Stimulated activated naive CD8-positive, alpha-beta T cell treated with anti-CD3 and anti-CD28 coated beads, Interleukin-15, Interleukin-2, amounts not matched to agents 100 U/mL and 50 U/mL, for 24 hours (primary cell): ENCODE results near the gene MAGI1.
A peak's percentile ranks its signal among the peaks of the same experiment; 100 is the strongest.
"Not testable (repeated sequence)": the region's sequence is repeated elsewhere in the genome, so short reads cannot be mapped to it uniquely, and the experiment has no call there.

Experiments
- ATAC-seq: fragments of 150-1000 bp; cut with Tn5 transposase; one replicate; pipeline ENCODE4 v1.10.0; 2021
- DNase-seq: peaks from one replicate; pipeline ENCODE4 v3.0.0; 2021

Gene MAGI1

GRCh38 chr3:65902304-65902793 is 136.4 kb downstream of the MAGI1 start:
- peak; percentile 19 for ATAC-seq
- no peak for DNase-seq

DNA sequence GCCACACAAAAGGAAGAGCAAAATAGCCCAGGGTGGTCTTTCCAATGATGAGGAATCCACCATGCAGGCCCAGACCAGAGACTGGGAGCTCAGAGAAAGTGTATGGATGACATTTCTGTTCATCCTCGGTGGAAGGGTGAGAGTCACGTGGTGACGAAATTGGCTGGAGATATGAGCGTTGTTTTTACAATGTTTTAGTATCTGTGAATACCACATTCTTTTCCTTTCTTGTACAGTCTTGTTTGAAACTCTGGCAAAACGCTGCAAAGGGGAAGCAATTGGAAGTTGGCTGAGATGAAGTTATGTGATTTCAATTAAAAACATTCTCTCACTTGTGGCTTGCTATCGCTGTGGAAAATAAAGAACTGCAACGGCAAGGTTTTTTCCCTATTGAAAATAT is 137.5 kb downstream of the MAGI1 start:
- ATAC-seq: no peak

DNA sequence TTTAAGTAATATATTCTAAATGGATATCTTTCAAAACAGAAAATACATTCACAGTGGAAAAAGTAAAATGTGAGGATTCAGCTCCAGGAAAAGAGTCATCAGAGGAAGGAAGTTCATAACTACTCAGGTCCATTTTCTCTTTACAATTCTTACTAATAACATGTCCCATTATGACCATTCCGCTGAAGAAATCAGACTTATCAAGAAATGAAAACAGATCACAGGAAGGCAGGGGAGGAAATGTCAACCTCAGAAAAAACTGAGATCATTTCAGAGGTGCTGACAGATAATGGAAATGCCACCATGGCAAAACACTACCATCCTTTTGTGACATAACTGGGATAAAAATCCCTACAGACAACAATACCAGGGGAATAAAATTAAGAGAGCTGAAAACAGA is 139.5 kb downstream of the MAGI1 start:
- no peak for DNase-seq

More for the DNA sequence above, 137.5 kb downstream of the MAGI1 start:
- DNase-seq: no peak

DNA sequence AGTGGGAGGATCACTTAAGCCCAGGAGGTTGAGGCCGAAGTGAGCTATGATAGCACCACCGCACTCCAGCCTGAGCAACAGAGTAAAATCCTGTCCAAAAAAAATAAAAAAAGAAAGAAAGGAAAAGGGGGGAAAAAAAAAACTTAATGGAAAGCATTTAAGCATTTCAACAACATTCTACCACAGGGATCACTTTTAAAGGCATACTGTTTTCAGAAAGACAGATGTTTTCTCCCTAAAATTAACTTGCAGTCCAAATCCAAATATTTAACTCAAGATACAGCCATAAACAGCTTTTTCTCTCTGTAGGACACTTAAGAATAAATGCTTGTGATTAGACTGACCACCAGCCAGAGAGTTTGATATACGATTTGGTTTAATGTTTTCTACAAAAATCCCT is 141.0 kb downstream of the MAGI1 start:
- no peak for ATAC-seq
- DNase-seq: no peak

More for the DNA sequence above, 139.5 kb downstream of the MAGI1 start:
- ATAC-seq: no peak

- no peak for DNase-seq
- ATAC-seq: no peak
These were observed 142.4 kb downstream of the MAGI1 start for GRCh38 chr3:65896321-65896720.

- DNase-seq (no peak), ATAC-seq (no peak)
These were observed 143.9 kb downstream of the MAGI1 start for GRCh38 chr3:65894679-65895453.

GRCh38 chr3:65894126-65894525 is 144.6 kb downstream of the MAGI1 start:
- ATAC-seq (no peak), DNase-seq (no peak)

DNA sequence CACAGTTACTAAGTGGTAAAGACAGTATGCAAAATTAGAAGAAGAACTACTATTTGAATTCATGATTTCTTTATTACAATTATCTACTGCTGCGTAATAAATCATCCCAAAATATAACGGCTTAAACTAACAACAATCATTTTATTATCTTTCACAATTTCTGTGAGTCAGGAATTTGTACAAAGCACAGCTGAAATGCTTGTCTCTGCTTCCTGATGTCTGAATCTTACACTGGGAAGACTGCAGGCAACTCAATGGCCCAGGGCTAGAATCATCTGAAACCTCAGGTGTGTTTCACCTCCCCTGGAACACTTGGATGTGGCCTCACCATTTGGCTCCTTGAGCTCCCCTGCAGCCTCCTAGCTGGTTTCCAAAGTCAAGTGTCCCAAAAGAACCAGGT is 145.1 kb downstream of the MAGI1 start:
- ATAC-seq (no peak), DNase-seq (no peak)

DNA sequence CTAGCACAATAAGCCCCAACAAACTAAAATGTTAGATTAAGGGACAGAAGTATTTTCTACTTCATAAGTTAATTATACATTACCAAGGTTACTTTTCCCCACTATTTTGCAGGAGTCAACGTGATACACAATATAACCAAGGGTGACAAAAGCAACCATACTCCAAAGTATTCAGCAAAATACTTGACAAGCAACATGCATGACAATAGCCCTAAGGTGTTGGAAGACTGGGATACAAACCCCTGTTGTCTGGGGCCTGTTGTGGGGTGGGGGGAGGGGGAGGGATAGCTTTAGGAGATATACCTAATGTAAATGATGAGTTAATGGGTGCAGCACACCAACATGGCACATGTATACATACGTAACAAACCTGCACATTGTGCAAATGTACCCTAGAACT is 147.2 kb downstream of the MAGI1 start:
- ATAC-seq, DNase-seq: not testable (repeated sequence)

DNA sequence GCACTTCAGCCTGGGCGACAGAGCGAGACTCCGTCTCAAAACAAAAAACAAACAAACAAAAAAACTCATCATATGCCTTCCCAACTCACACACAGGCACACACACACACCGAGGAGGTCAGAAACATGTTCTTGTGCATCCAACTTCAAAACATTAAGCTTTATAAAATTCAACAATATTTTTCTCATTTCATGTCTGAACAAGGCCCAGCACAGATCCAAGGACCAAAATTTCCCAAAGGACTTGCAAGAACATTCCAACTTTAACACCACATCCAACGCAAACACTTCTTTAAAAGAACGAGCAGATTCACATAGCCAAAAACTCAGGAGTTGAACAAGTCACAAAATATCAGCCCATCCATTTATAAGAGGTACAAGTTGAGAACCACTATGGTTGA is 148.4 kb downstream of the MAGI1 start:
- DNase-seq (no peak), ATAC-seq (no peak)

GRCh38 chr3:65889707-65890099 is 149.0 kb downstream of the MAGI1 start:
- no peak for DNase-seq
- ATAC-seq: no peak

DNA sequence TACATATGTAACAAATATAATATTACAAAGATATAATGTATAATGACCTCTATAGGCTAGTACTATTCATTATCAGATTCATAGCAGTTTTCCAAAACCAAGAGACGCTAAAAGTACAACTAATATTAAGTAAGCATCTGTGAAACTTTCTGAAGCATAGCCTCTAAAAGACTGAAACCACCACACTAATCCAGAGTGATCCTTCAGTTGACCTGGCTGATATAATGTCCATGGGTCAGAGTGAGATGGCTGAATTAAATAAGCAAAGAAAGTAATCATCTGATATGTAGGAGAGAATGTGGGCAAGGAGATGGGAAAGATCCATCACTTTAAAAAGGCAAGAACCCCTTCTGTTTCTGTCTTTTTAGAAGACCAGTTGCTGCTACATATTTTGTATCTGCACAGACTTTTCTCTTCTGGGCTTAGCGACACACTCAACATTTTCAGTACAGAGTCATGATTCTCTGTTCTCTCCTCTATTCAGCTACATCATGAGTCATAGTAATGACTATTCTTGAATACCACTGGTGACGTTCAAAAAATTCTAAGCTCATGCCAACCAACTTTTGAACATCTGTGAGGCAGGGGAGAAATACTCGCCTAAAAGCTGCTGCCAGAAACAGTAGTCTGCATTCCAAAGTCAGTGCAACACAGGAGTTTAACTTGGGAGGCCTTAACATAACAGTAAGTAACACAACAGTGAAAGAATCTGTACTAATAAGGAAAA is 149.6 kb downstream of the MAGI1 start:
- no peak for DNase-seq
- ATAC-seq: no peak

- ATAC-seq: no peak
- no peak for DNase-seq
These were observed 150.5 kb downstream of the MAGI1 start for GRCh38 chr3:65888196-65888595.

GRCh38 chr3:65886391-65886790 is 152.3 kb downstream of the MAGI1 start:
- DNase-seq: no peak
- ATAC-seq: no peak

DNA sequence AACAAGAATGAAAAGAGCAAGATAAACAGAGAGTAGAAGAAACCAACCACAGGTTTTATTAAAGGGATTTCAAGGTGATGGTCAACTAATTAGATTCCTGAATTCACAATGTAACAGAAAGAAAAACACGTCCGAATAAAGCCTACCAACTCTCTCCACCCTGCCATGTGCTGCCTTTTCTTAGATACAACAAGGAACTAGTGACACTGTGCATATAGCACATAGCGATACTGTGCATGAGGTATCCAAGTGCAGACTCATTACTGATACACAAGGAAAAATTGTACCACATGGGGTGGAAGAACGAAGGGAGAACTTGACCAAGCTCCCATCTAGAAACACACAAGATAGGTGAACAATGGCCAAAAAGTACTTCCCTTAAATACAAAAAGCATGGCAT is 154.6 kb downstream of the MAGI1 start:
- ATAC-seq: no peak
- no peak for DNase-seq

GRCh38 chr3:65883613-65884012 is 155.1 kb downstream of the MAGI1 start:
- no peak for DNase-seq
- no peak for ATAC-seq

DNA sequence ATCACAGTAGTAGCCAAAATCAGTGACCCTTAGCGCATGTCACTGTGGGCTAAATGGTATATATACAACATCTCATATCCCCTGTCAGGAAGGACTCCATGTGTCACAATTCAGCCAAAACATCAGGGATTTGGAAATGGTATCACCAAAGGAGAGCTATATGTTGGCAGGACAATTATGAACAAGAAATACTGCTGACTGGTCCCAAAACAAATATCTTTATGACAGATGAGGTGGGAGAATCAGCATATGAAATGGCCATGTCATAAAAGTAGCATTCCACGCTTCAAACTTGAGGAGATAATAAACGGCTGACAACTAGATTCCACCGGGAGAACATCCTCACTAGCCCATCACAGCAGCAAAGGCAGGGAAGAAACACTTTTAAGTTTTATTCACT is 158.4 kb downstream of the MAGI1 start:
- DNase-seq (no peak), ATAC-seq (no peak)

DNA sequence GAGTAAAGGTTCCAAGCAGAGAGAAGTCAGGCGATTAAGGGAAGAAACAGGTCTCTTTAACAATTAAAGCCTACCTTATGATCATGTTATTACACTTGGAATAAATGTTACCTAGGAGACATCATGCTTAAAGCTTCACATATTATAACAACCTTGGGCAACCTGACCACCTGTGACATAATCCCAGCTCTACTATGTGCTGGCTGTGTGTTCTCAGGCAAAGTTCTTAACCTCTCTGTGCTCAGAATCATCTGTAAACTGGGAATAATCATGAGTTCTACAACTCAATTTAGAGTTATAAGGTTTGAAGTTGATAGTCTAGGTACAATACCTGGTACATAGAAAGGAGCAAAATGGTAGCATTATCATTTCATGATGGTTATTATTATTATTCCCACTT is 159.3 kb downstream of the MAGI1 start:
- ATAC-seq (no peak), DNase-seq (no peak)

GRCh38 chr3:65878831-65879230 is 159.9 kb downstream of the MAGI1 start:
- ATAC-seq (no peak), DNase-seq (no peak)

DNA sequence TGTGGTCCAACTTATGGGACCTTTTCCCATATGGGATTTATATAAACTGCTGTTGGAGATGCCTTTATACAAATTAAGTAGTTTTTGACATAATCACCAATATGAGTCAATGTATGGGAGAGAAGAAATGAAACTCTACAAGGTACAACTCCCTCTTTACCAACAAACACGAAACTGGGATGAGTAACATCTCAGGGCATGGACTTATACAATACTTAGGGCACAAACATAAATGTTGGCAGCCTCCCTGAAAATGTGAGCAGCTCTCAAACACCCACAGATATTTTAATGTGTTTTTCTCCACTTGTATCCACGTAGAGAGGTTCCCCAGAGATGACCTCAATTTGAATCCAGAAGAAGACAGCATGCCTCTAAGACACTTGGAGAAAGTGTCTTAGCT is 161.6 kb downstream of the MAGI1 start:
- no peak for DNase-seq
- no peak for ATAC-seq

GRCh38 chr3:65876028-65876420 is 162.7 kb downstream of the MAGI1 start:
- no peak for ATAC-seq
- no peak for DNase-seq

DNA sequence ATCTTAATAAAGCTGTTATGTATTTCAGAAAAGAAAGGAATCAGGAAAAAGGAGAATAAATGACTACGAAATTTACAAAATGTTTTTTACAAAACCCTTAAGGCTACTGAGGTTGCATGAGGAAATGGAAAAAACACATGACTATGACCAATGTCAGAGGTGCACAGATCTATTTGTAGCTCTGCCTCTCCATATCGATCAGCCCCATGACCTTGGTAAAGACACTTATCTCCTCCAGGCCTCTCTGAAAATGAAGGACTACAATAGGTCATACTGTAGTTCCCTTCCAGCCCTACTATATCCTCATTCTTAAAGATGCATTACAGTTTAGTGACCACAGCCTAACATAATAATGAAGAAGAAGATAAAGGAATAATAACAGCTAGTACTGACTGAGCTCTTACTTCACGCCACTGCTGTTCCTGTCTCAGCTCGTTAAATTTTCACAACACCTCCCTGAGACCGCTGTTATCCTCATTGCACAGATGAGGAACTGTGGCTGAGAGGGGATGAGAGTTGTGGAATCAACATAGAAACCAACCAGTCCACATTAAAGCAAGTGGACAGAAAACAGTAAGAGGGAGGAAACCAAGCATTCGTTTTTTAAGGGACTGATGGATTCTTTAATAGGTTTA is 163.2 kb downstream of the MAGI1 start:
- DNase-seq: no peak

DNA sequence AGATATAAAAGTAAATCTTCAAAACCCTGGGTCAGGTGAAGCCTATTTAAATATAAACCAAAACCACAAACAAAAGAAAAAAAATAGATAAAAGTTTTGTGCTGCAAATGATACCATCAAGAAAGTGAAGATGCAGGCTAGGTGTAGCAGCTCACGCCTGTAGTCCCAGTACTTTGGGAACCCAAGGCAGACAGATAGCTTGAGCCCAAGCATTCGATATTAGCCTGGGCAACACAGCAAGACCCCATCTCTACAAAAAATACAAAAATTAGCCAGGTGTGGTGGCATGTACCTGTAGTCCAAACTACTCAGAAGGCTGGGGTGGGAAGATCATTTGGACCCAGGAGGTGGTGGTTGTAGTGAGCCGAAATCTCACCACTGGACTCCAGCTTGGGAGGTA is 164.8 kb downstream of the MAGI1 start:
- no peak for ATAC-seq
- no peak for DNase-seq

More for the DNA sequence above, 163.2 kb downstream of the MAGI1 start:
- no peak for ATAC-seq
